Mesothelial cell of epicardium (in vitro differentiated cells): ENCODE data around the gene SUSD2. TPM values are rescaled to one million over a fixed set of nuclear protein-coding genes. Genes with fewer than 3 reads are reported as not detected.
"Not testable (repeated sequence)": the region's sequence is repeated elsewhere in the genome, so short reads cannot be mapped to it uniquely, and the experiment has no call there.

Experiments used
- DNase-seq, 2 experiments: peaks; one replicate each; pipeline ENCODE4 v3.0.0; 2021; ENCODE audit warnings: low spot score in 2 of 2; ENCODE audit not compliant: unreplicated experiment in 2 of 2
- H3K27ac Mint-ChIP-seq: 2 replicates; pipeline ENCODE4 v1.8.0; 2021; ENCODE audit warnings: mixed read lengths
- H3K27me3 Mint-ChIP-seq: 2 replicates; pipeline ENCODE4 v1.8.0; 2021; ENCODE audit warnings: low read depth, mixed read lengths
- H3K36me3 Mint-ChIP-seq: 2 replicates; pipeline ENCODE4 v1.8.0; 2021; ENCODE audit warnings: mixed read lengths
- H3K4me1 Mint-ChIP-seq: 2 replicates; pipeline ENCODE4 v1.8.0; 2021; ENCODE audit warnings: mixed read lengths
- H3K4me3 Mint-ChIP-seq: 2 replicates; pipeline ENCODE4 v1.8.0; 2021; ENCODE audit warnings: mild to moderate bottlenecking, moderate library complexity, mixed read lengths
- H3K9me3 Mint-ChIP-seq: 2 replicates; pipeline ENCODE4 v1.8.0; 2021; ENCODE audit warnings: mixed read lengths
- CTCF ChIP-seq: fragments of 200-600 bp; sonication (generic); IDR thresholded peaks from one replicate; pipeline ENCODE4 v1.5.0; 2021; ENCODE audit warnings: antibody characterized with exemption; ENCODE audit not compliant: unreplicated experiment
- total RNA-seq: library from RNA; stranded (reverse); gene quantifications from 3 replicates; pipeline ENCODE4 v1.2.1, GENCODE V29; 2021

The SUSD2 gene
- total RNA-seq, 1 donor from 2014 or later = 1.2 TPM

- H3K9me3 Mint-ChIP-seq = no peaks in the 10 kb centered on the region
- no peak for TF ChIP-seq CTCF
- no peak for DNase-seq
- H3K27ac Mint-ChIP-seq = no peak overlapping the region
- H3K4me3 Mint-ChIP-seq = no peak overlapping the region
- H3K27me3 Mint-ChIP-seq = no peaks in the 10 kb centered on the region
- no peaks in the 10 kb centered on the region for H3K36me3 Mint-ChIP-seq
- H3K4me1 Mint-ChIP-seq = peaks cover 23% of the 10 kb centered on the region
Measured at GRCh38 chr22:24198682-24199052, 17.4 kb downstream of the SUSD2 start.

- DNase-seq = no peak
Measured at GRCh38 chr22:24200619-24201212, 19.4 kb downstream of the SUSD2 start.

GRCh38 chr22:24201681-24202614, 20.7 kb downstream of the SUSD2 start:
- Mint-ChIP-seq H3K27me3 (no peaks in the 10 kb centered on the region), H3K9me3 (peaks cover 19% of the 10 kb centered on the region), H3K4me3 (no peak overlapping the region), H3K36me3 (no peaks in the 10 kb centered on the region), H3K27ac (peak overlapping the region; percentile 67), H3K4me1 (peaks cover 24% of the 10 kb centered on the region)
- no peak for TF ChIP-seq CTCF
- no peak for DNase-seq

More at GRCh38 chr22:24200619-24201212, 19.4 kb downstream of the SUSD2 start:
- peaks cover 19% of the 10 kb centered on the region for H3K9me3 Mint-ChIP-seq
- H3K27ac Mint-ChIP-seq = peak overlapping the region; percentile 16
- no peak for TF ChIP-seq CTCF
- peaks cover 23% of the 10 kb centered on the region for H3K4me1 Mint-ChIP-seq
- no peaks in the 10 kb centered on the region for H3K27me3 Mint-ChIP-seq
- no peaks in the 10 kb centered on the region for H3K36me3 Mint-ChIP-seq
- no peak overlapping the region for H3K4me3 Mint-ChIP-seq

GRCh38 chr22:24203856-24204255, 22.6 kb downstream of the SUSD2 start:
- H3K27ac Mint-ChIP-seq, H3K4me3 Mint-ChIP-seq, H3K27me3 Mint-ChIP-seq, H3K36me3 Mint-ChIP-seq, DNase-seq: not testable (repeated sequence)
- Mint-ChIP-seq H3K4me1 (peaks cover 28% of the 10 kb centered on the region), H3K9me3 (peaks cover 19% of the 10 kb centered on the region)

GRCh38 chr22:24205438-24206195, 24.3 kb downstream of the SUSD2 start:
- Mint-ChIP-seq H3K9me3 (peaks cover 19% of the 10 kb centered on the region), H3K27me3 (no peaks in the 10 kb centered on the region), H3K4me1 (peaks cover 29% of the 10 kb centered on the region), H3K36me3 (no peaks in the 10 kb centered on the region), H3K4me3 (no peak overlapping the region), H3K27ac (peak overlapping the region; percentile 8)
- DNase-seq = no peak
- TF ChIP-seq CTCF = no peak

GRCh38 chr22:24206460-24207263, 25.4 kb downstream of the SUSD2 start:
- not testable (repeated sequence) for H3K36me3 Mint-ChIP-seq, DNase-seq, H3K4me3 Mint-ChIP-seq, H3K27me3 Mint-ChIP-seq
- peaks cover 33% of the 10 kb centered on the region for H3K4me1 Mint-ChIP-seq
- peaks cover 19% of the 10 kb centered on the region for H3K9me3 Mint-ChIP-seq
- H3K27ac Mint-ChIP-seq = peak overlapping the region; percentile 91
